WTC11 (cell line): ENCODE results near the gene QRFP.

ENCODE experiments used
- NR2C2 ChIP-seq: sonication (generic); formaldehyde crosslinking; IDR thresholded peaks from 2 replicates; pipeline ENCODE4 v1.8.0; 2022; ENCODE audit warnings: mild to moderate bottlenecking, missing genetic modification reagents
- SP1 ChIP-seq: sonication (generic); formaldehyde crosslinking; conservative IDR thresholded peaks from 2 replicates; pipeline ENCODE4 v1.8.1; 2022; ENCODE audit warnings: missing genetic modification reagents
- TF ChIP-seq, protein P1 (sequence below): fragments of 200-600 bp; IDR thresholded peaks from 2 replicates; pipeline ENCODE4 v1.8.0; 2022; ENCODE audit warnings: antibody characterized with exemption
- TF ChIP-seq, protein P2 (sequence below): sonication (generic); formaldehyde crosslinking; IDR thresholded peaks from 2 replicates; pipeline ENCODE4 v1.8.0; 2022; ENCODE audit warnings: mild to moderate bottlenecking, missing genetic modification reagents
- TF ChIP-seq, protein P3 (sequence below): sonication (generic); formaldehyde crosslinking; IDR thresholded peaks from 2 replicates; pipeline ENCODE4 v1.8.1; 2022; ENCODE audit warnings: low read depth, missing genetic modification reagents, borderline replicate concordance
- TF ChIP-seq, protein P4 (sequence below): sonication (generic); formaldehyde crosslinking; IDR thresholded peaks from 2 replicates; pipeline ENCODE4 v1.8.1; 2022; ENCODE audit warnings: missing genetic modification reagents, borderline replicate concordance
- TF ChIP-seq, protein P5 (sequence below): sonication (generic); formaldehyde crosslinking; conservative IDR thresholded peaks from 2 replicates; pipeline ENCODE4 v1.8.1; 2022; ENCODE audit warnings: mild to moderate bottlenecking, missing genetic modification reagents
- TF ChIP-seq, protein P6 (sequence below): sonication (generic); formaldehyde crosslinking; IDR thresholded peaks from 2 replicates; pipeline ENCODE4 v1.8.0; 2022; ENCODE audit warnings: missing genetic modification reagents

DNA sequence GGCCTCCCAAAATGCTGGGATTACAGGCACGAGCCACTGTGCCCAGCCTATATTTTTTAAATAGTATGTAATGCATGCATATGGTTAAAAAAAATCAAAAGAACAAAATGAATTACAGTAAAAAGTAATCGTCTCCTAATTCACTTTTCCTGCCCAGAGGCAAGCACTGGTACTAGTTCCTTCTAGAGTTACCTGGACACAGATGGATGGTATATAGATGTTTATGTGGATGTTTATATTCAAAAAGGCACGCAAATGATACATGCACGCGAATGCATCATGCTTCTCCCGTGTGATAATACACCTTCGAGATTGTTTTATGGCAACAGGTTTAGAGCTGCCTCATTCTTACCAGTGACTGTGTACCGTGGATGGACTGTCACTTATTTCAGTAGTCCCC lies 40.1 kb downstream of the QRFP start:
- TF ChIP-seq, protein P1, sequence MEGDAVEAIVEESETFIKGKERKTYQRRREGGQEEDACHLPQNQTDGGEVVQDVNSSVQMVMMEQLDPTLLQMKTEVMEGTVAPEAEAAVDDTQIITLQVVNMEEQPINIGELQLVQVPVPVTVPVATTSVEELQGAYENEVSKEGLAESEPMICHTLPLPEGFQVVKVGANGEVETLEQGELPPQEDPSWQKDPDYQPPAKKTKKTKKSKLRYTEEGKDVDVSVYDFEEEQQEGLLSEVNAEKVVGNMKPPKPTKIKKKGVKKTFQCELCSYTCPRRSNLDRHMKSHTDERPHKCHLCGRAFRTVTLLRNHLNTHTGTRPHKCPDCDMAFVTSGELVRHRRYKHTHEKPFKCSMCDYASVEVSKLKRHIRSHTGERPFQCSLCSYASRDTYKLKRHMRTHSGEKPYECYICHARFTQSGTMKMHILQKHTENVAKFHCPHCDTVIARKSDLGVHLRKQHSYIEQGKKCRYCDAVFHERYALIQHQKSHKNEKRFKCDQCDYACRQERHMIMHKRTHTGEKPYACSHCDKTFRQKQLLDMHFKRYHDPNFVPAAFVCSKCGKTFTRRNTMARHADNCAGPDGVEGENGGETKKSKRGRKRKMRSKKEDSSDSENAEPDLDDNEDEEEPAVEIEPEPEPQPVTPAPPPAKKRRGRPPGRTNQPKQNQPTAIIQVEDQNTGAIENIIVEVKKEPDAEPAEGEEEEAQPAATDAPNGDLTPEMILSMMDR = no peak
- TF ChIP-seq, protein P2, sequence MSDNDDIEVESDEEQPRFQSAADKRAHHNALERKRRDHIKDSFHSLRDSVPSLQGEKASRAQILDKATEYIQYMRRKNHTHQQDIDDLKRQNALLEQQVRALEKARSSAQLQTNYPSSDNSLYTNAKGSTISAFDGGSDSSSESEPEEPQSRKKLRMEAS (CRISPR knock-in tag) = no peak
- TF ChIP-seq NR2C2 (CRISPR knock-in tag) (no peak), SP1 (CRISPR knock-in tag) (no peak)
- TF ChIP-seq, protein P3, sequence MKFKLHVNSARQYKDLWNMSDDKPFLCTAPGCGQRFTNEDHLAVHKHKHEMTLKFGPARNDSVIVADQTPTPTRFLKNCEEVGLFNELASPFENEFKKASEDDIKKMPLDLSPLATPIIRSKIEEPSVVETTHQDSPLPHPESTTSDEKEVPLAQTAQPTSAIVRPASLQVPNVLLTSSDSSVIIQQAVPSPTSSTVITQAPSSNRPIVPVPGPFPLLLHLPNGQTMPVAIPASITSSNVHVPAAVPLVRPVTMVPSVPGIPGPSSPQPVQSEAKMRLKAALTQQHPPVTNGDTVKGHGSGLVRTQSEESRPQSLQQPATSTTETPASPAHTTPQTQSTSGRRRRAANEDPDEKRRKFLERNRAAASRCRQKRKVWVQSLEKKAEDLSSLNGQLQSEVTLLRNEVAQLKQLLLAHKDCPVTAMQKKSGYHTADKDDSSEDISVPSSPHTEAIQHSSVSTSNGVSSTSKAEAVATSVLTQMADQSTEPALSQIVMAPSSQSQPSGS (CRISPR knock-in tag) = no peak
- TF ChIP-seq, protein P4, sequence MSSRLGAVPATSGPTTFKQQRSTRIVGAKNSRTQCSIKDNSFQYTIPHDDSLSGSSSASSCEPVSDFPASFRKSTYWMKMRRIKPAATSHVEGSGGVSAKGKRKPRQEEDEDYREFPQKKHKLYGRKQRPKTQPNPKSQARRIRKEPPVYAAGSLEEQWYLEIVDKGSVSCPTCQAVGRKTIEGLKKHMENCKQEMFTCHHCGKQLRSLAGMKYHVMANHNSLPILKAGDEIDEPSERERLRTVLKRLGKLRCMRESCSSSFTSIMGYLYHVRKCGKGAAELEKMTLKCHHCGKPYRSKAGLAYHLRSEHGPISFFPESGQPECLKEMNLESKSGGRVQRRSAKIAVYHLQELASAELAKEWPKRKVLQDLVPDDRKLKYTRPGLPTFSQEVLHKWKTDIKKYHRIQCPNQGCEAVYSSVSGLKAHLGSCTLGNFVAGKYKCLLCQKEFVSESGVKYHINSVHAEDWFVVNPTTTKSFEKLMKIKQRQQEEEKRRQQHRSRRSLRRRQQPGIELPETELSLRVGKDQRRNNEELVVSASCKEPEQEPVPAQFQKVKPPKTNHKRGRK (CRISPR knock-in tag) = no peak
- TF ChIP-seq, protein P5, sequence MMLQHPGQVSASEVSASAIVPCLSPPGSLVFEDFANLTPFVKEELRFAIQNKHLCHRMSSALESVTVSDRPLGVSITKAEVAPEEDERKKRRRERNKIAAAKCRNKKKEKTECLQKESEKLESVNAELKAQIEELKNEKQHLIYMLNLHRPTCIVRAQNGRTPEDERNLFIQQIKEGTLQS (CRISPR knock-in tag) = no peak
- TF ChIP-seq, protein P6, sequence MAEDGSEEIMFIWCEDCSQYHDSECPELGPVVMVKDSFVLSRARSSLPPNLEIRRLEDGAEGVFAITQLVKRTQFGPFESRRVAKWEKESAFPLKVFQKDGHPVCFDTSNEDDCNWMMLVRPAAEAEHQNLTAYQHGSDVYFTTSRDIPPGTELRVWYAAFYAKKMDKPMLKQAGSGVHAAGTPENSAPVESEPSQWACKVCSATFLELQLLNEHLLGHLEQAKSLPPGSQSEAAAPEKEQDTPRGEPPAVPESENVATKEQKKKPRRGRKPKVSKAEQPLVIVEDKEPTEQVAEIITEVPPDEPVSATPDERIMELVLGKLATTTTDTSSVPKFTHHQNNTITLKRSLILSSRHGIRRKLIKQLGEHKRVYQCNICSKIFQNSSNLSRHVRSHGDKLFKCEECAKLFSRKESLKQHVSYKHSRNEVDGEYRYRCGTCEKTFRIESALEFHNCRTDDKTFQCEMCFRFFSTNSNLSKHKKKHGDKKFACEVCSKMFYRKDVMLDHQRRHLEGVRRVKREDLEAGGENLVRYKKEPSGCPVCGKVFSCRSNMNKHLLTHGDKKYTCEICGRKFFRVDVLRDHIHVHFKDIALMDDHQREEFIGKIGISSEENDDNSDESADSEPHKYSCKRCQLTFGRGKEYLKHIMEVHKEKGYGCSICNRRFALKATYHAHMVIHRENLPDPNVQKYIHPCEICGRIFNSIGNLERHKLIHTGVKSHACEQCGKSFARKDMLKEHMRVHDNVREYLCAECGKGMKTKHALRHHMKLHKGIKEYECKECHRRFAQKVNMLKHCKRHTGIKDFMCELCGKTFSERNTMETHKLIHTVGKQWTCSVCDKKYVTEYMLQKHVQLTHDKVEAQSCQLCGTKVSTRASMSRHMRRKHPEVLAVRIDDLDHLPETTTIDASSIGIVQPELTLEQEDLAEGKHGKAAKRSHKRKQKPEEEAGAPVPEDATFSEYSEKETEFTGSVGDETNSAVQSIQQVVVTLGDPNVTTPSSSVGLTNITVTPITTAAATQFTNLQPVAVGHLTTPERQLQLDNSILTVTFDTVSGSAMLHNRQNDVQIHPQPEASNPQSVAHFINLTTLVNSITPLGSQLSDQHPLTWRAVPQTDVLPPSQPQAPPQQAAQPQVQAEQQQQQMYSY (CRISPR knock-in tag) = no peak
